ENCODE results near the gene SMARCC2.

- no peak for TF ChIP-seq CTCF (IDR thresholded peaks at IDR 0.05)
- TF ChIP-seq POLR2A (IDR thresholded peaks at IDR 0.05): peak in 1 of 3 donors; percentile 21
Measured at GRCh38 chr12:56158926-56159461, 30.3 kb downstream of the SMARCC2 start.

All from body of pancreas (tissue), 4 donors.